NCI-H2227 (cell line): ENCODE results near the gene FGF1.

Experiments
- DNase-seq: peaks from one replicate; lab custom pipeline; 2025; ENCODE audit not compliant: unreplicated experiment; lab: John Stamatoyannopoulos, UW

Gene FGF1

DNA sequence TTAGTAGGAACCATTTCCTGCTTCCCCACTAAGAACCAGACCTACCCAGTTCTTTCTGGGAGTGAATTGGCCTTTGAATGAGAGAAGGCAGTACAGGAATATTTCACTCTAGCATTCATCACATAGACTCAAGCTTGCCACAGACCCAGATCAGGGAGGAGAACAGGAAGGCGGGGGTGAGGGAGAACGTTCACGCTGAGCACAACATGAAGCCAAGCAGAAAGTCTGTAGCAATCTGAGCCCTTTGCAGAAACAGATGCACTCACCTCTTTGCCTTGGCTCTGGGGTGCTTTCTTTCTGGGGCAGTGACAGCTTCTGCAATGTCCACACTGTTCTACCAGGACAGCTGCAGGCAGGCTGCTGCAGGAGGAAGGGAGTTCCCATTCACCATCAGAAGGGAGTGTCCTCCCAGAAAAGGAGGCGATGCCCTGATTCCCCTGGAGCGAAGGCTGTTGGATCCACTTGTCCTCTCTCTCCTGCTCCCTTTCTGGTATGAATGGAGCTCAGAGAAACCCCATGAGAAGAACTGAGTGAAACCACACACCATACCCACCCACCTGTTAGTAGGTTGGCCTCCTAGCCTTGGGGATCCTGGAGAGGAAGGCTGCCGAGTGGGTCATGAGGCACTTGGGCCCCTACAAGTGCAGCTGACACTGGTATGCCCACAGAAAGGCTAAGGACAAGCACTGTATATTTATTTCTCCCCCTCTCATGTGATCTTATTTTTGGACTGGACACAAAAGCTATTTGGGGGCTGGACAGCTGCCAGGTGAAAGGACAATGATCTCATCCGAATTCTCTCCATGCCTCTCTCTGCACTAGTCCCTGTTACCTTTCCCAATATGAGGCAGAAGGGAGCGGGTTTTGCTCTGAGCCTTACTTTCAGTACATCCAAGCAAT, 11.7 kb upstream of the FGF1 start:
- DNase-seq = no peak

DNA sequence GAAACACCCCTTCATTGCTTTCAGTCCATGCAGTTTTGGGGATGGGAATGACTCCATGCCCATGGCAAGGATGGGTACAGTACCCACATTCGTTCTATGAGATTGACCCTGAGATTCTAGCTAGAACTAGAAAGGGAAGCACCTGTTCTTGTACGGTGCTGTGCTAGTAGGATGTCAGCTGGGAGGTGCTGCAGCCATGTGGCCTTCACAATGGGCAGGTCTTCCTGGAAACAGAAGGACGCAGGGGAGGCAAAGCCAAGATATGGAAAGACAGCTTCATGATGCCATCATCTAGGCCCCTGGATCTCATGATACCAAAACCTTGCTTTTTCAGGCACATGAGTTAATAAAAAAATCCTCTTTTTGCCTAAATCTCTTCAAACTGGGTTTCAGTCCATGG, 10.5 kb upstream of the FGF1 start:
- DNase-seq = no peak

DNA sequence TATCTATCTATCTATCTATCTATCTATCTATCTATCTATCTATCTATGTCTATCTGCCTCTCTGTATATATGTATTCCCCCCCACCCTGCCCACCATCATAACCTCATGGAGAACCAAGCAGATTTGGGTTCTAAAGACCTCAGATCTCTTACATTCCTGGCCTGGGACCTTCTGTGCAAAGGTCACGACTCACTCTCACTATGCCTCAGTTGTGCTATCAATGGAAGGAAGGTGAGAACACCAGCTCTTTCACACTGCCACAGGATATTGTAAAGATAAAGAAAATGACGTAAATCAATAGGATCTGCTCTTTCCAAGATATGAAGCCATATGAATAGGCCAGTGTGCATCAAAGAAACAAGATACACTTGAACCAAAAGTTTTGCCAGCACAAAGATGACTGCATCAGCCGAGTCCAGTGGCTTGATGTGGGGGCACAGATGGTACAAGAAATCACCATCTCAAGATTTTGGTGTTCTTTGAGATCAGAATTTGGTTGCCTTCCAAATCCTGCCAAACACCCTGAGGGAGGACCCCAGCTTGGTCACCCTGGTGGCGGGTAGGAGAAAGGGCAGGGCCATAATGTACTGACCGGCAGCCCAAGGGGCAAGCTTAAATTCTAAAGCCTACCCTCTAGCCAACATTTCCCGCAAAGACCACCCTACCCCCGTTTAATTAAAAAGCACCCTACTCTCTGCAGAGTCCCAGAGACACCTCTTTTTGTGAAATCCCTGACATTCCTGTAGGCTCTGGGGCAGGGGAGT, 8.4 kb upstream of the FGF1 start:
- no peak for DNase-seq

DNA sequence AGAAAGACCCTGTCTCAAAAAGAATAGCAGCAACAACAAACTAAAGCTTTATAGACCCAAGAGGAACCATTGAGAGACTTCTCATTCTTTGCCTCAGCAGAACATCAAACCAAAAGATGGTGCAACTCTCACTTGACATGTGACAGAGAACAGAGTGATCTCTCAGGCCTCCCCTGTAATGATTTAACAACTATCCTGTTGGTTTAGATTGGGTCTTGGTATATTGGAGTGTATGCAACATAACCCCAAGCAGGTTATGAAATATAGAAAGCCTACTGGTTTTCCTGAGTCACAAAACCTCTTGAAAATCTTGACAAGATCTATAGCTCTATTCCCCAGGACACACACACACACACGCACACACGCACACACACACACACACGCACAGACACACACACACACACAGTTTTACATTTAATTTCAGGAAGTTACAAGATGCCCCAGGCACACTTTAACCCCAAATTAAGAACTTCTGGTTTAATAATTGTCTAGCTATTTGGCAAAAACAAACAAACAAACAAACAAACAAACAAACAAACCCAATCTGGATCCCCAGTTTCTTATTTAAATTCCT, 6.5 kb upstream of the FGF1 start:
- DNase-seq = no peak

DNA sequence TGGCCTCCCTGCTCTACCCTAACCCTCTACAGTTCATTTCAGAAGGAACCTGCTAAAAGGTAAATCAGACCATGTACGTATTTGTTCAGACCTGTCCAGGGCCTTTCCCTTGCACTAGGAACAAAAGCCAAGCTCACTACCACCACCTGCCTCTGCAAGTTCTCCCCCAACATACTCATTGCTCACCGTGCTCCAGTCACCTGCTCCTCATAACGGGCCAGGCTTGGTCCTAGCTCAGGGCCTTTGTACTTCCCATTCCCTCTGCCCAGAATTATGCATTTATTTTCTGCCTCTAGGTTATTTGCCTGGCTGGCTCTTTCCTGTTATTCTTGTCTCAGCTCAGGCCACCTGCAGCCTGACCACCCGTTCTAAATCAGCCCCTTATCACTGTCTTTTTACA, 4.8 kb upstream of the FGF1 start:
- no peak for DNase-seq

DNA sequence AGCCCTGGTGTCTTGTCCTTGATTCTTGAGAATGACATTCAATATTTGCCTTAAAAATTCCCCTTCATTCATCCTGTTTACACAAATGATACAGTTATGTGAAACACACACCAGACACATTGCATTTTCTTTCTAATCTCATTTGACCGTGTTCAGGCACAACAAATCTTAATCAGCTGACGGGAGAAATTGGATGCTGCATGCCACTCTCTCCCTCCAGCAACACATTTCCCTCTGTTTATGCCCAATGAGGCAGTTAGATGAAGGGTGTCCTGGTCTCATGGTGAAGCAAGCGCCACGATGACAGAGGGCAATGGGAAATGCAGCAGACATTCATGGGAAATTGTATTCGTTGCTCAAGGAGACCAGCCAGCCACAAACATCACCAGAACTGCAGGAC, 3.2 kb upstream of the FGF1 start:
- no peak for DNase-seq

DNA sequence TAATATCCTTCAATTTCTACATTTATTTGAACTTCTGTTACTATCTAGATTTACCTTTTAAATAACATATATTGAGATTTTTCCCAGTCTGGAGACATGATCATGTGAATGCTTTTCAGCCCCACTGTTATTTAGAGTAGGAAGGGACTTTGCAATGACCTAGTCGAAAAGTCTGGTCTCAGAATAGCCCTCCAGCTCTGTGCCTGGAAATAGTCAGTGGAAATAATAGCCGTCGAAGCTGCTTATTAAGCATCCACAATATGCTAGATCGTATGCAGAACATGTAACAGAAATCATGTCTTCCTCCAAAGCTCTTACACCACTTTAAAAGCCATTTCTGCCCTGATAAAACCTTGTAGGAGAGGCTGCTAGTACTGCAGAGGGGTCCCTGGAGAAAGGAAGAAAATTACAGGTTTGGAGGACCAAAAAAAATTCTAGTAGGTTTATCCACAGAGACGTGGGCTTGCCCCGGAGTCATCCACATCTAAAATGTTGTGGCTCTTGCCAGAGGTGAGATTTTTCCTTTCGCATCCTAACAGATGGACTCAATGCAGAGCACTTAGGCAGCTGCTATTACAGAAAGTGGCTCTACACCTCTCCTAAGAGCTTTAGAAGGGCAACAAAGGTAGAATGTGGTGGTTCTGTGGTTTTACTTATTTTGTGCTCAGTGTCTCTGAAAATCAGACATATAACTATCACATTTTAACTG, 2.5 kb upstream of the FGF1 start:
- DNase-seq = peak; percentile 60

DNA sequence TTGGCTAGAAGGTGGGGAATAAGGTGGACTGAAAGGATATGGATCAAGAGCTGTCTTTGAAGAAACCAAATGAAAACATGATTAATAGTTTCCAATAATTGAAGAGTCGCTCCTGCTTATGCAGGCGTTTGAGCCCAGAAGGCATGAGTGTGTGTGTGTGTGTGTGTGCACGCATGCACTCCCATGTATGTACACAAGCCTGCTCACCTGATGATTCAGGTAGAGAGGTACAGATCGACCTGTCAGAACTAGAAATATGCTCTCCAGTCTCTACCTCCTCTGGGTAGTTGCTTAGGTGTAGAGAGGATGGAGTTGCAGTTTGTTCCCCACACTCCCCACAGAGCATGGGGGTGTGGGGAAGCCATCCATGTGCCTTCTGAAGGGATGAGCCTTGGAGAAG, 1.1 kb upstream of the FGF1 start:
- no peak for DNase-seq

DNA sequence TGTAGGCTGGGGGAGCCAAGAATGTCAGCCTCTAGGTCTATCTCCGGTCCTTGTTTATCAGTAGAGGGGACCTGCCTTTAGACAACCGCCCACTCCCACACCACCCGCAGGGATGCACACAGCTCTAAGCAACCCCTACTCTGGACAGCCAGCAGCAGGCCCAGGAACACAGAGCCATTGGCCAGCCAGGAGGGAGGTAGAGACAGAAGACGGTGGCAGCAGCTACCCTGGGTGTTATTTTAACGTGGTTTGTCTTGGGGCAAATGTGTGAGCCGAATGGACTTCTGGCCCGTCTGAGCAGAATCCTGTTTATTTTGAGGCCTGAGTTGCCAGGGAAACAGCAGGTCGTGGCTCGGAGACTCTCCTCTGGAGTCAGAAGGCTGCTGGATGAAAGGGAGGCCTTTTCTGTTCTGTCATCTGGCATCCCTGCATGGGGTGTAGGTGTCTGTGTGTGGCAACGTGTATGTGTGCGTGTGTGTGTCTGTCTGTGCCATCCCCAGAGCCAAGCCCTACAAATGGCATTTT, 382 bp upstream of the FGF1 start:
- peak; percentile 5 for DNase-seq

DNA sequence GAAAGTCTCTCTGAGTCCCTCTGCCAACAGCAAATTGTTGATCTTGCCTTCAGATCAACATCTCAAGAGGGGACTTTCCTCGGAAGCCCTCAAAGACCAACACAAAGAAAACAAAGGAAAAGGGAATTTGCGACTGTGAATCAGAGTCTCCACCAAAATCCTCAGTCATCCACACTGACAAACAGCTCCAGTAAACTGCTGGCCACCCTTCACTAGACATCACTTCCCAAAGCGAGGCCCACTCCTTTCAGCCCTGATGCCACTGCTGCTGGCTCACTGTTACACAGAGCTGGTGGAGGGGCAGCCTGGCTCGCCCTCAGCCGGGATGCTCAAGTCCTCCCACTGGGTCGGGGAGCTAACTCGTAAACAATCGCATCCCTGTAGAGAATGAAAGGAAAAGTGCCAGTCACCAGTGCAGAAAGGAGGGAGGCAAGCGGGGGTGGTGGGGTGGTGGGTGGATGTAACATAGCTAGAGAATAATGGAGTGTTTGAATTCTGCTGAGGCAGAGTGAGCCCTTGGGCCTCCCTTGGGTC, 1.3 kb downstream of the FGF1 start:
- DNase-seq = peak; percentile 48

DNA sequence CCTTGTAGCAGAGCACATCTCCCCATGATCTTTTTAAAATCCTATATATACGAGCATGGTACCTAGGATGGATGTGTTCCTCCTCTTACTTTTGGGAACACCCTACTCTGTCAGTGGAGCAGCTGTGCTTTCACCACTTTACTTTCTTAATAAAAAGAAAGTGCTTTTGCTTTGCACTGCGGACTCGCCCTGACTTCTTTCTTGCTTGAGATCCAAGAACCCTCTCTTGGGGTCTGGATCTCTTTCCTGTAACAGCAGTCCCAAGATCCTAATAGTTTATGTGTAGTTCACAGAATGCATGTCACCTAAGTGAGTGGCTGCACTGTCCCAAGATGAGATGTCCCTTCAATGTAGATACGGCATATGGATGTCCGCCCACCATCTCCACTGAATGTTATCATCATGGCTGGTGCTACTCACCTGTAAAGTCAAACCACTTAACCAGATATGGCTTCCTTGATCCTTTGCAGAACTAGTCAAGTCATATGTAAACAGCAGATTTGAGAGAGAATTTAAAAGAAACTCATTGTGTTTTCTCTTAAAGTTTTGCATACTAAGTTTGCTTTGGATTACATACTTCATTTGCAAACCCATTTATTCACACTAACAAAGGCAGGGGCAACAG, 1.9 kb downstream of the FGF1 start:
- no peak for DNase-seq

DNA sequence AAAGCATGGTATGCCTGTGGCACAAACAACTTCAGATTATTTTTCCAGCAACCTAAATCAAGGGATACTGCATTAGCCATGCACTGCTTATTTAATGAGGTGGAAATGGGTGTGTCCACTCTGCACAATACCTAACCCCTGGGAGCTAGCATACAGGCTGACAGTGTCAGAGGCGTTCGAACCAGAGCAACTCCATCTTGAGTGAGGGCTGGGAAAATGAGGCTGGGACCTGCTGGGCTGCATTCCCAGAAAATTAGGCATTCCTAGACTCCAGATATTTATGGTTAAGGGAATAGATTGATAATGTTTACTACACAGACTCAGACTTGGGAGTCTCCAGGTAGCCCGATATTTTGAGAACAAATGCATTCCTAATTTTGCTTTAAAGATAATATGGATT, 2.8 kb downstream of the FGF1 start:
- no peak for DNase-seq

DNA sequence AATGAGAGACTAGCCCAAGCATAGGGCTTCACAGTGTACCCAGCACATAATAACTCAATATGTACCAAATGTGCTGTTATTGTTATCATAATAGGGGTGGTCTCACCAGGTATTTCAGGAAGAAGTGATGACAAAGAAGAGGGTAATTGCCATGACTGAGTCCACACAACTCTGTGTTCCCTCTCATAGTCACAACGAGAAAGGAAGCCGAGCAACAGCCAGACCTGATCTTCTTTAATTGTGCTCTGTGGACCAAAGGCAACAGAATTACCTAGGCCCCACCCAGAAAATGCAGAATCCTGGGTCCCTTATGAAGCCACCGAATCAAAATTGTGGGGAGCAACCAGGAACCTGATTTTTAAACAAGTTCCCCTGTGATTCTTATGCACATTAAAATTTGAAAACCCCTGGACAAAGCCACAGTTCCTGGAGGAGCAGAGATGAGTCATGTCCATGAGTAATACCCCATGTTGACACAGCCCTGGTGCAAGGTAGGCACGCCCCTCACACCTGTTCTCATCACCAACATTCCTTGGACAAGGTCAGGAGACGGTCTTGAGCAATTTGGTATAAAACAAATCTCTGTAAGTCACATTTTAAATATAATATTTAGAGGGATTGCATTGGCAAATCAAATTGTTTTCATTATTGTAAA, 5.2 kb downstream of the FGF1 start:
- no peak for DNase-seq

DNA sequence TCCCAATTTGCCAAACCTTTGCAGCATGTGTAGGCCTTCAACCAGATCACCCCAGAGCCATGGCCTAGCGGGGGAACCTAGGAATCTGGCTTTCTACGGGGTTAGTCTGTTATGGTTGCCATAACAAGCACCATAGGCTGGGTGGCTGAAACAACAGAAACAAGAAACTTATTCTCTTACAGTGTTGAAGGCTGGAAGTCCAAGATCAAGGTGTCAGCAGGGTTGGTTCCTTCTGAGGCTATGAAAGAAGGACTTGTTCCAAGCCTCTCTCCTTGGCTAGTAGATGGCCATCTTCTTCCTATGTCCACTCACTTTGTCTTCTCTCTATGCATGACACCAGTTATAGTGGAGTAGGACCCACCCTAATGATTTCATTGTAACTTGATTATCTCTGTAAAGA, 6.1 kb downstream of the FGF1 start:
- no peak for DNase-seq

DNA sequence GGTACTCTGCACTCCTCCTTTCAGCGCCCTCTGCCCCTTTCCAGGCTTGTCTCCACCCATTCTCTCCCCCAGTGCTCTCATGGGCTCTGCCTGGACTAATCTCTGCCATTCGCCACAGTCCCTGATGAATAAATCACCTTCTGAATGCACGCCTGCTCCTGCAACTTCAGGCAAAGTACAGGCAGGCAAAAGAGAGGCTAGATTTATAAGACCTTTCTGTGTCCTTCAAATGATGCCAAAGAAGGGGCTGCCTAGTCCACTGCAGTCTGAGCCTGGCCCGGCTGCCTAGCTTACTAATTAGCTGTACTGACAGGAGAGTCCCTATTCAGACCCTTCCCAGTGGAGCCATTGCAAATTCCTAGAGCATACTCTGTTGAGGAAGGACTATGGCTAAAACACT, 7.4 kb downstream of the FGF1 start:
- no peak for DNase-seq

DNA sequence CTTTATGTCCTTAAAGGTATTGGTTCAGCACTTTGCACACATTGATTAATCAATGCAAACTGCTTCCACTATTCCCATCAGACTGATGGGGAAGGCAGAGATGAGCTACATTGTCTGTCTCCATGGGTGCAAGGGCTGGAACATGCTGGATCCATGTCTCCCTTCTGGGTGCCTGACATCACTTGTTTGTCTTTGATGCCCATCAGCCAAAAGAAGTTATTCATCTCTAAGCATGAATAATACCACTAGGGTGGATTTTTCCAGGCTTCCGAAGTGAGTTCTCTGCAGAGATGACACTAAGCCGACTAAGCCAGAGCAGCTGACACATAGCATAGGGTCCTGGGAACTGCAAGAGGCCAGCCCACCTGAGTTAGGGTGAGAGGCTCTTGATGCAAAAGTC, 8.7 kb downstream of the FGF1 start:
- no peak for DNase-seq

DNA sequence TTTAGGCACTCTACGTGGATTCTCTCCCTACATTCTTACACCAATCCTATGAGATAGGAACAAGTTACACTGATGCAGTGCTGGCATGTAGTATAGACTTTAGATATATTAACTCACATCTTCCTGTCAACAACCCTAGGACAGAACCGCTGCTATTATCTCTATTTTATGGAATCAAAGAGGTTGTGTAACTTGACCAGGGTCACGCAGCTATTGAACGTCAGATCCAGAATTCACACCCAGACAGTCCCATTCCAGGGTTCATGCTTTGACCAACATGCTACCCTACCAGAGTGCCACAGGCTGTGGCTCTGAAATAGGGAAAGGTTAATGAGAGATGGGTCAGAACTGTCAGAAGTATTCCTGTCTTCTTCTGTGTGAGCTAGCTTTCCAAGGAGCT, 9.6 kb downstream of the FGF1 start:
- DNase-seq = no peak

DNA sequence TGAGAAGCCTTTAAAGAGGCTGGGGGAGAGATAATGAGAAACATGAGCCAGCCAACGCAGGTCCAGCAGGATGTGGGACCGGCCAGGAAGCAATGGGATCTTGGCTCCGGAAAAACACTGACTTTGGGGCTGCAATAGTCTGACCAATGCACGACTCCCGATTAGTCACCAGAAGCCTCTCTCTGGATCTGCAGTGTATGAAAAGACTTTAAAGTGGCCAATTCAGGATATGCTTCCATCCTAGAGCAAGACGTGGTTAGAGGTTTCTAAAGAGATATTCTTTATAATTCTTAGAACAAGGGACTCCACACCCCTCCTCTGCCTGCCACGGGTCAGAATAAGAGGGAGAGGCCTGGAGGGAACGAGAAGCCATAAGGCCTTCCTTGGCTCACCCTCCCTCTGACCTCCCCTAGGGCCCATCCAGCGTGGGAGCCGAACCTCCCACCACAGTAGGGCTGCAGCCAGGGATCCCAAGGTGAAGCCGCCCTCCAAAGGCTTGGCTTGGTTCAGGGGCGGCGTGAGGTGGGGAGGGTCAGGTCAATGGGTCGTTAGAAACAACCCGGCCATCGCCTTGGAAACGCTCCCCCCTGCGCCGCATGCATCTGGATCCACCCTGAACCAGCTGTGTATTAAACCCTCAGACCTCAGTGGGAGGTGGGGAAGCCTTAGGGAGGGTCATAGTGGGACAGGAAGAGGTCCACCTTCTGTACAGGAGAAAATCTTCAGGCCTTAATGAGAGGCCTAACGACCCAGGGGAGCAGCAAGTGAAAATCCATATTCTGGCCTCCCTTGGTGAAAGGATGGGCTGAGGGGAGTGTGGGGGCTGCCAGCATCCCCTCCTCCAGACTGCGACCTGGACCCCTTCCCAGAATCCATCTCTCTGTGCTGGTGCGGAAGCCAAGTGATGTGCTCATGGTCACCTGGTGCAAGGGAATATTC, 11.1 kb downstream of the FGF1 start:
- no peak for DNase-seq

DNA sequence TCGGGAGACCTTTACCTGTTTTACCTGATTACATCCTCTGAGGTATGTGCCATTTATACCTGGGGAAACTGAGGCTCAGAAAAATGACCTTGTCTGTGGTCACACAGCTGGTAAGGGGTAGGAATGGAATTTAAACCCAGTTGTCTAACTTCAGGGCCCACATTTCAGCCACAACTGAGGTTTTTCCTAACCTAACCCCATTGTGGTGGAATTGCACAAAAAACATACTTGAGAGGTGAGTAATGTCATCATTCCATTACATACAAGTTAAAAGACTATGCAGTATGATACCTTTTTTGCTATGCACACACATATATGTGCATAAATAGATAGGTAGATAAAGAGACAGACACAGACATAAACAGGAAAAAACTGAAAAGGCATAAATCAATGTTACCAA, 14.1 kb downstream of the FGF1 start:
- DNase-seq = no peak
